PC-3 (cell line): Measurements from ENCODE around the gene TGFBR3.

Experiments used
- EZH2 ChIP-seq: fragments of 300-600 bp; sonication (generic); IDR thresholded peaks from one replicate; pipeline ENCODE4 v1.6.1; 2017; ENCODE audit warnings: antibody characterized with exemption, mild to moderate bottlenecking, low read length; ENCODE audit not compliant: unreplicated experiment
- TF ChIP-seq, protein P1 (sequence below): fragments of 300-600 bp; sonication (generic); conservative IDR thresholded peaks from 2 replicates; pipeline ENCODE4 v1.5.1; 2017; ENCODE audit warnings: antibody characterized with exemption, low read depth, mild to moderate bottlenecking, low read length

DNA sequence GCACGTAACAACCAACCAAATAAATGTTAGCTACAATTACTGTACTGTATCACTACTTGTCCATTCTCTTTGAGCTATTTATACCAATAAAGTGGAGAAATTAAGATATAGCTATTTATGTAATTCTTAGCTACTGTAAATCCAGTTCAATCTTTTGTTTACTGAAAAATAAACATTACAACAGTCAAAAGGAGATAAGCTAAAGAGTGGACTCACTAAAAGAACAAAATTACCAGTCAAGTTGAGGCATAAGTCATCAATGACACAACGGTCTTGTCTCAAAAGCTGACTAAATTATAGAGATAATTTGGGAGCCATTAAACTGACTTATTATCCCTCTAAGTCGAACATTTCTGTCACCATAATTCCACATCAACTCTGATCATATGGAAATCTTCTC lies 22.5 kb downstream of the TGFBR3 start:
- TF ChIP-seq EZH2: no peak
- TF ChIP-seq, protein P1, sequence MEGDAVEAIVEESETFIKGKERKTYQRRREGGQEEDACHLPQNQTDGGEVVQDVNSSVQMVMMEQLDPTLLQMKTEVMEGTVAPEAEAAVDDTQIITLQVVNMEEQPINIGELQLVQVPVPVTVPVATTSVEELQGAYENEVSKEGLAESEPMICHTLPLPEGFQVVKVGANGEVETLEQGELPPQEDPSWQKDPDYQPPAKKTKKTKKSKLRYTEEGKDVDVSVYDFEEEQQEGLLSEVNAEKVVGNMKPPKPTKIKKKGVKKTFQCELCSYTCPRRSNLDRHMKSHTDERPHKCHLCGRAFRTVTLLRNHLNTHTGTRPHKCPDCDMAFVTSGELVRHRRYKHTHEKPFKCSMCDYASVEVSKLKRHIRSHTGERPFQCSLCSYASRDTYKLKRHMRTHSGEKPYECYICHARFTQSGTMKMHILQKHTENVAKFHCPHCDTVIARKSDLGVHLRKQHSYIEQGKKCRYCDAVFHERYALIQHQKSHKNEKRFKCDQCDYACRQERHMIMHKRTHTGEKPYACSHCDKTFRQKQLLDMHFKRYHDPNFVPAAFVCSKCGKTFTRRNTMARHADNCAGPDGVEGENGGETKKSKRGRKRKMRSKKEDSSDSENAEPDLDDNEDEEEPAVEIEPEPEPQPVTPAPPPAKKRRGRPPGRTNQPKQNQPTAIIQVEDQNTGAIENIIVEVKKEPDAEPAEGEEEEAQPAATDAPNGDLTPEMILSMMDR: no peak
